ENCODE results near the gene AP1S3.

DNA sequence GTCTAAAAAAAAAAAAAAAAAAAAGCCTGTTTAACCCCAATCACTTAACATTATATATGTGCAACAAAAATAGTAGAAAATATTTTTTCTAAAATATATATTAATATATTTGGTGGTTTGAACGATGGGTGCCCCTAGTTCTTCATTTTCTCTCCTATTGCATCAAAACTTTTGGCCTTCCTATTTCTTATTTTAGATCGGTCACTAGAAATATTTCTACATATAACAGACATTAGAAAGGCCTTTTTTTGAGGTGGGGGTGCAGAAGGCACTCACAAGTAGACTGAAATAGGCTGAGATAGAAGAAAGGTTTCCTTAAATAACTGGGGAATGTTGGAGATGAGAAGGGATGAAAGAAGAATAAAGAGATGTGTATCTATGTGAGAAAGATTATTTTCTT lies 49.3 kb upstream of the AP1S3 start:
- TF ChIP-seq, protein P1, sequence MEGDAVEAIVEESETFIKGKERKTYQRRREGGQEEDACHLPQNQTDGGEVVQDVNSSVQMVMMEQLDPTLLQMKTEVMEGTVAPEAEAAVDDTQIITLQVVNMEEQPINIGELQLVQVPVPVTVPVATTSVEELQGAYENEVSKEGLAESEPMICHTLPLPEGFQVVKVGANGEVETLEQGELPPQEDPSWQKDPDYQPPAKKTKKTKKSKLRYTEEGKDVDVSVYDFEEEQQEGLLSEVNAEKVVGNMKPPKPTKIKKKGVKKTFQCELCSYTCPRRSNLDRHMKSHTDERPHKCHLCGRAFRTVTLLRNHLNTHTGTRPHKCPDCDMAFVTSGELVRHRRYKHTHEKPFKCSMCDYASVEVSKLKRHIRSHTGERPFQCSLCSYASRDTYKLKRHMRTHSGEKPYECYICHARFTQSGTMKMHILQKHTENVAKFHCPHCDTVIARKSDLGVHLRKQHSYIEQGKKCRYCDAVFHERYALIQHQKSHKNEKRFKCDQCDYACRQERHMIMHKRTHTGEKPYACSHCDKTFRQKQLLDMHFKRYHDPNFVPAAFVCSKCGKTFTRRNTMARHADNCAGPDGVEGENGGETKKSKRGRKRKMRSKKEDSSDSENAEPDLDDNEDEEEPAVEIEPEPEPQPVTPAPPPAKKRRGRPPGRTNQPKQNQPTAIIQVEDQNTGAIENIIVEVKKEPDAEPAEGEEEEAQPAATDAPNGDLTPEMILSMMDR (IDR thresholded peaks at IDR 0.05; ENCODE audit: insufficient read depth, low read depth, low read length): no peak
- no peak for TF ChIP-seq EZH2 (IDR thresholded peaks at IDR 0.05; ENCODE audit: insufficient read depth, low read length)

Measured in astrocyte (in vitro differentiated cells and primary cell).